ENCODE measurements around the gene CDK12.

GRCh38 chr17:39573447-39574298 is 112.4 kb downstream of the CDK12 start:
- no peak for TF ChIP-seq CTCF (IDR thresholded peaks at IDR 0.05)
- no peak for TF ChIP-seq EP300 (IDR thresholded peaks at IDR 0.05)
- peak in 3 of 4 donors; percentile 31 to 65 (median 48) for TF ChIP-seq POLR2AphosphoS5 (IDR thresholded peaks at IDR 0.05)
